Cardiac muscle cell (in vitro differentiated cells and primary cell): ENCODE results near the gene NOS3. TPM values are rescaled to one million over a fixed set of nuclear protein-coding genes. Genes with fewer than 3 reads are reported as not detected.
"Not testable (repeated sequence)": the region's sequence is repeated elsewhere in the genome, so short reads cannot be mapped to it uniquely, and the experiment has no call there.

Experiments used
- DNase-seq, 2 donors: peaks; one replicate each; pipeline versions ENCODE4 v3.0.0 to v3.0.0-alpha.2; 2010 to 2017; ENCODE audit warnings: low read depth in 1 of 2, low spot score in 1 of 2
- H3K27ac ChIP-seq: fragments of 200-600 bp; sonication (generic); 2 replicates; pipeline ENCODE4 v1.5.1; 2016
- H3K27me3 ChIP-seq: fragments of 200-600 bp; sonication (generic); 2 replicates; pipeline ENCODE4 v1.6.0; 2016; ENCODE audit warnings: control low read depth
- H3K36me3 ChIP-seq: fragments of 200-600 bp; sonication (generic); 2 replicates; pipeline ENCODE4 v1.5.1; 2016; ENCODE audit warnings: control low read depth
- H3K4me1 ChIP-seq: fragments of 200-600 bp; sonication (generic); 2 replicates; pipeline ENCODE4 v1.8.1; 2017; ENCODE audit warnings: low read depth, mild to moderate bottlenecking, mixed run types
- H3K4me3 ChIP-seq: fragments of 200-600 bp; sonication (generic); 2 replicates; pipeline ENCODE4 v1.5.1; 2016; ENCODE audit warnings: mild to moderate bottlenecking
- H3K9me3 ChIP-seq: fragments of 200-600 bp; sonication (generic); 2 replicates; pipeline ENCODE4 v1.5.1; 2017; ENCODE audit warnings: low read depth, mild to moderate bottlenecking, control low read depth
- polyA plus RNA-seq: library from polyadenylated mRNA; unstranded; fragments of >200 nt; fragmentation: Nextera tagmentation; extraction: Ambion mirVana; gene quantifications from 2 replicates; pipeline ENCODE4 v1.2.1, GENCODE V29; 2016
- total RNA-seq: library from RNA; depleted of rRNA; stranded (reverse); fragments of >200 nt; gene quantifications from 2 replicates; pipeline ENCODE4 v1.2.3, GENCODE V29; 2016
- TF ChIP-seq, protein P1 (sequence below): IDR thresholded peaks from 2 replicates; pipeline ENCODE4 v1.5.1; 2012; ENCODE audit warnings: low read depth, mild to moderate bottlenecking, low read length

Gene NOS3
- total and polyA plus RNA-seq, 2 experiments from 2014 or later, result 13.1 to 20.3 TPM

DNA sequence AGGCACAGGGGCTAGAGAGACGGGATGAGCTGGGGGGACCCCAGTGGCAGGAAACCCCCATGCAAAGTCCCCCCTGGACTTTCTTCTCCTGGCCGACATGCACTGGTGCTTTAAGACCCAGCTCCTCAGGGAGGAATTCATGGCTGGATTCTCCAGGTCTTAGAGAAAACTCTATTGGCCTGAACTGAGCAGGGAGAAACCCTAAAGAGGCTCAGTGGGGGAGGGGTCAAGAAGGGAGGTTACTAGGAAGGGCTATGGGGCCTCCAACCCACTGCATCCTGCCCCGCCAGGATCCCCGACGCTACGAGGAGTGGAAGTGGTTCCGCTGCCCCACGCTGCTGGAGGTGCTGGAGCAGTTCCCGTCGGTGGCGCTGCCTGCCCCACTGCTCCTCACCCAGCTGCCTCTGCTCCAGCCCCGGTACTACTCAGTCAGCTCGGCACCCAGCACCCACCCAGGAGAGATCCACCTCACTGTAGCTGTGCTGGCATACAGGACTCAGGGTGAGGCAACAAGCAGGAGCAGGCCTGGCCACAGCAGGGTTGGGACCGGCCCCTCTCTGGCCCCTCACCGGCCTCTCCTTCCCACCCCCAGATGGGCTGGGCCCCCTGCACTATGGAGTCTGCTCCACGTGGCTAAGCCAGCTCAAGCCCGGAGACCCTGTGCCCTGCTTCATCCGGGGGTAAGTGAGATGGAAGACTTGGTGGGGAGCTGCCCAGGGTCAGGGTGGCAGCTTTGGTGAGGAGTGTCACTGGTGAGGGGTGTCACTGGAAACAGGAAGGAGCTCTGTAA, 19.7 kb downstream of the NOS3 start:
- no peaks in the 10 kb centered on the region for H3K36me3 ChIP-seq
- H3K27ac ChIP-seq, result peak overlapping the region; percentile 73
- H3K27me3 ChIP-seq, result no peaks in the 10 kb centered on the region
- no peak overlapping the region for H3K4me3 ChIP-seq
- peak; percentile 52 to 75 for DNase-seq
- peaks cover 30% of the 10 kb centered on the region for H3K4me1 ChIP-seq
- TF ChIP-seq, protein P1, sequence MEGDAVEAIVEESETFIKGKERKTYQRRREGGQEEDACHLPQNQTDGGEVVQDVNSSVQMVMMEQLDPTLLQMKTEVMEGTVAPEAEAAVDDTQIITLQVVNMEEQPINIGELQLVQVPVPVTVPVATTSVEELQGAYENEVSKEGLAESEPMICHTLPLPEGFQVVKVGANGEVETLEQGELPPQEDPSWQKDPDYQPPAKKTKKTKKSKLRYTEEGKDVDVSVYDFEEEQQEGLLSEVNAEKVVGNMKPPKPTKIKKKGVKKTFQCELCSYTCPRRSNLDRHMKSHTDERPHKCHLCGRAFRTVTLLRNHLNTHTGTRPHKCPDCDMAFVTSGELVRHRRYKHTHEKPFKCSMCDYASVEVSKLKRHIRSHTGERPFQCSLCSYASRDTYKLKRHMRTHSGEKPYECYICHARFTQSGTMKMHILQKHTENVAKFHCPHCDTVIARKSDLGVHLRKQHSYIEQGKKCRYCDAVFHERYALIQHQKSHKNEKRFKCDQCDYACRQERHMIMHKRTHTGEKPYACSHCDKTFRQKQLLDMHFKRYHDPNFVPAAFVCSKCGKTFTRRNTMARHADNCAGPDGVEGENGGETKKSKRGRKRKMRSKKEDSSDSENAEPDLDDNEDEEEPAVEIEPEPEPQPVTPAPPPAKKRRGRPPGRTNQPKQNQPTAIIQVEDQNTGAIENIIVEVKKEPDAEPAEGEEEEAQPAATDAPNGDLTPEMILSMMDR, result no peak
- H3K9me3 ChIP-seq, result no peaks in the 10 kb centered on the region

DNA sequence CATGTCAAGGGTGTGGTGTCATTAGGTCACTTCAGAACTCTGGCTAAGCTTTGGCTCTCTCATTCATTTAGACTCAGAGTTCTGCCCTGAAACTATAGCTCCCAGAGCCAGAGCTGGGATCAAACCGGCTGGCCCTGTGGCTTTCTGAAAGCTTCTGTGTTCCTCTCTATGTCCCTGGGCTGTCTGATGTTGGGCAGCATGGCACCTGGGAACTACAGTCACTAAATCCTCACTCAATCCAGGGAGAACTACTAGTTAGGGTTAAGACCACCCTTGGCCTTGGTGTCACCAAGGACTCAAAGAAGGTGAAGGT, 20.2 kb downstream of the NOS3 start:
- Histone ChIP-seq H3K9me3 (no peaks in the 10 kb centered on the region), H3K36me3 (no peaks in the 10 kb centered on the region), H3K27me3 (no peaks in the 10 kb centered on the region), H3K27ac (peak overlapping the region; percentile 73), H3K4me1 (peaks cover 30% of the 10 kb centered on the region), H3K4me3 (no peak overlapping the region)
- TF ChIP-seq, protein P1, result no peak
- DNase-seq, result peak in 1 of 2 donors; percentile 37

DNA sequence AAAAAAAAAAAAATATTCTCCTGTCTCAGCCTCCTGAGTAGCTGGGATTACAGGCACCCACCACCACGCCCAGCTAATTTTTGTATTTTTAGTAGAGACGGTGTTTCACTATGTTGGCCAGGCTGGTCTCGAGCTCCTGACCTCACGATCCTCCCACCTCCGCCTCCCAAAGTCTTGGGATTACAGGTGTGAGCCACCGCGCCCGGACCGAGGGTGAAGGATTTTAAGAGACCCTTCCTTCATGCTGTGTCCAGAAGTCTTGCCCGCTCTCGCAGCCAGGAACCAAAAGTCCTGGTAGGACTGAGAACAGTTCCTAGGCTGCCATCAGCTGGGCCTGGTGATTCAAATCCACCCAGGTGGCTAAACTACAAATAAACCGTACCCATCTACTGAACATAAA, 20.8 kb downstream of the NOS3 start:
- not testable (repeated sequence) for H3K36me3 ChIP-seq, H3K9me3 ChIP-seq, DNase-seq, H3K4me3 ChIP-seq, H3K27me3 ChIP-seq, H3K27ac ChIP-seq
- H3K4me1 ChIP-seq, result peaks cover 30% of the 10 kb centered on the region

DNA sequence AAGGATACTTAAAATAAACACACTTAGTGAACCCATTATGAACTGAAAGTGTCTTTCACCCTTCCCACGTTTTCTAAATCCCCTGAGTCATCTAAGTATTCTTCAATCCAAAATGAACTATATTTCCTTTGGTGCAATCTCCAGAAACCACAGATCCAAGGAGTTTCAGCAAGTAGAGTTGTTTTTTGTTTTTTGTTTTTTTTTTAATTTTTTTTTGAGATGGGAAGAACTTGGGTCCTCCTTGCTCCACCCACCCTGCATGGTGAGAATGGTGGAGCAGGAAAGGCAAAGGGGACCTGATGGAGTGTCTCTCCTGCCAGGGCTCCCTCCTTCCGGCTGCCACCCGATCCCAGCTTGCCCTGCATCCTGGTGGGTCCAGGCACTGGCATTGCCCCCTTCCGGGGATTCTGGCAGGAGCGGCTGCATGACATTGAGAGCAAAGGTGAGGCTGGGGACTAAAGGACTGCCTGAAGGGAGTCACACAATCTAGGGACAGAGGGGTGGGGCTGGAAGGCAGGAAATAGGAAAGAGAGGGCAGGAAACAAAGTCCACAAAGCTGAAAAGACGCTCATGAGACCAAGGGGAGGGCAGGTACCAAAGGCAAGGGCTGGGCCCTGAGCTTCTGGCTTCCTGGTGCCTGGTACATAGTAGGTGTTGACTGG, 21.3 kb downstream of the NOS3 start:
- Histone ChIP-seq H3K27me3 (no peaks in the 10 kb centered on the region), H3K27ac (no peak overlapping the region), H3K4me1 (peaks cover 30% of the 10 kb centered on the region), H3K9me3 (no peaks in the 10 kb centered on the region), H3K36me3 (no peaks in the 10 kb centered on the region), H3K4me3 (no peak overlapping the region)
- DNase-seq, result no peak
- TF ChIP-seq, protein P1, result no peak

DNA sequence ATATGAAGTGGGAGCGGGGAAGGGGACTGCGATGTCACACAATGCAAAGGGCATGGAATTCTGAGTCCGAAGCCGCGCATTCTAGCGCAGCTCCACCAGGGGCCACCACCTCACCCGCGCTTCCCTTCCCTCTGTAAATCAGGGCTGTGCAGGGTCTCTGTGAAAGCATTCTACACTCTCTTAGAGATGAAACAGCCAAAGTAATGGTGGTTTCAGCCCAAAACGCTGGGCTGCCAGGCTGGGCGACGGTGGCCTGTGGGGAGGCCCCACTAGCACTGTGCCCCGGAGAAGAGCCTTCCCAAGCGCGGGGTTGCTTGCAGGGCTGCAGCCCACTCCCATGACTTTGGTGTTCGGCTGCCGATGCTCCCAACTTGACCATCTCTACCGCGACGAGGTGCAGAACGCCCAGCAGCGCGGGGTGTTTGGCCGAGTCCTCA, 22.1 kb downstream of the NOS3 start:
- no peak overlapping the region for H3K27ac ChIP-seq
- no peaks in the 10 kb centered on the region for H3K27me3 ChIP-seq
- no peak overlapping the region for H3K4me3 ChIP-seq
- DNase-seq, result peak; percentile 51 to 71
- no peaks in the 10 kb centered on the region for H3K9me3 ChIP-seq
- peaks cover 35% of the 10 kb centered on the region for H3K4me1 ChIP-seq
- no peaks in the 10 kb centered on the region for H3K36me3 ChIP-seq
- TF ChIP-seq, protein P1, result peak; percentile 73

DNA sequence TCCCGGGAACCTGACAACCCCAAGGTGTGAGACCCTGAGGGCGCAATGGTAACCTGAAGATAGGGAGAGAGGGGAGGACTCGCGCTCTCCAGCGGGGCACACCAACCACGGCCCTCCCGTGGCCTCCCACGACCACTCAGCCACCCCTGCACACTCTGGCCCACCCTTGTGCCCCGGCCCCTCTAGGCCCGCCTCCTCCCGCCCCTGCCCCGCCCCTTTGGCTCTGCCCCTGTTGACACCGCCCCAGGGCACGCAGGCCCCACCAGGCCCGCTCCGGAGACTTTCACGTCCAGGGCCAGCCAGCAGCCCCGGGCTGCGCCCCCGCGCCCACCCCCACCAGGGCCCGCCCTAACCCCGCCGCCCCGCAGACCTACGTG, 22.5 kb downstream of the NOS3 start:
- Histone ChIP-seq H3K27ac (no peak overlapping the region), H3K27me3 (peaks cover 1% of the 10 kb centered on the region)
- DNase-seq, result no peak

More for the DNA sequence above, 22.5 kb downstream of the NOS3 start:
- TF ChIP-seq, protein P1, result no peak
- no peaks in the 10 kb centered on the region for H3K9me3 ChIP-seq
- H3K4me3 ChIP-seq, result no peak overlapping the region
- H3K4me1 ChIP-seq, result peaks cover 32% of the 10 kb centered on the region
- no peaks in the 10 kb centered on the region for H3K36me3 ChIP-seq
